ENCODE data around the gene WDR4. TPM values are rescaled to one million over a fixed set of nuclear protein-coding genes. Genes with fewer than 3 reads are reported as not detected.

WDR4 gene
- total RNA-seq, 4 donors from 2014 or later, result 12.8 to 51.2 (median 26.3) TPM

GRCh38 chr21:42906233-42906632 is 26.9 kb upstream of the WDR4 start:
- peaks cover 0 to 99% (median 0%) of the 10 kb centered on the region in 3 donors for H3K36me3 ChIP-seq

GRCh38 chr21:42905195-42905594 is 25.9 kb upstream of the WDR4 start:
- no peak for DNase-seq
- Histone ChIP-seq H3K9me3 (no peaks in the 10 kb centered on the region), H3K27me3 (no peaks in the 10 kb centered on the region), H3K36me3 (peaks cover 0 to 99% (median 0%) of the 10 kb centered on the region in 3 donors), H3K27ac (no peak overlapping the region), H3K4me3 (no peak overlapping the region), H3K4me1 (no peaks in the 10 kb centered on the region)
- TF ChIP-seq POLR2A (IDR thresholded peaks at IDR 0.05) (no peak), CTCF (IDR thresholded peaks at IDR 0.05) (no peak)

More at GRCh38 chr21:42906233-42906632, 26.9 kb upstream of the WDR4 start:
- H3K4me3 ChIP-seq, result no peak overlapping the region
- no peak for DNase-seq
- TF ChIP-seq POLR2A (IDR thresholded peaks at IDR 0.05) (no peak), CTCF (IDR thresholded peaks at IDR 0.05) (no peak)
- H3K4me1 ChIP-seq, result no peaks in the 10 kb centered on the region
- no peaks in the 10 kb centered on the region for H3K9me3 ChIP-seq
- H3K27ac ChIP-seq, result no peak overlapping the region
- no peaks in the 10 kb centered on the region for H3K27me3 ChIP-seq

GRCh38 chr21:42903817-42904216 is 24.5 kb upstream of the WDR4 start:
- Histone ChIP-seq H3K36me3 (peaks cover 0 to 98% (median 0%) of the 10 kb centered on the region in 3 donors), H3K4me1 (no peaks in the 10 kb centered on the region), H3K4me3 (no peak overlapping the region), H3K9me3 (no peaks in the 10 kb centered on the region), H3K27ac (no peak overlapping the region), H3K27me3 (no peaks in the 10 kb centered on the region)
- TF ChIP-seq CTCF (IDR thresholded peaks at IDR 0.05) (no peak), POLR2A (IDR thresholded peaks at IDR 0.05) (no peak)
- DNase-seq, result no peak

- H3K4me1 ChIP-seq, result no peaks in the 10 kb centered on the region
- H3K36me3 ChIP-seq, result peaks cover 0 to 92% (median 0%) of the 10 kb centered on the region in 3 donors
- no peaks in the 10 kb centered on the region for H3K9me3 ChIP-seq
- no peak for TF ChIP-seq POLR2A (IDR thresholded peaks at IDR 0.05)
- TF ChIP-seq CTCF (IDR thresholded peaks at IDR 0.05), result no peak
- H3K27me3 ChIP-seq, result no peaks in the 10 kb centered on the region
- DNase-seq, result no peak
- no peak overlapping the region for H3K27ac ChIP-seq
- no peak overlapping the region for H3K4me3 ChIP-seq
These were observed 21.1 kb upstream of the WDR4 start for GRCh38 chr21:42900446-42900845.

- H3K4me3 ChIP-seq, result peak within 1 kb of the TSS; percentile 60 to 99 (median 79)
- peak within 1 kb of the TSS; percentile 92 to 99 (median 95) for H3K27ac ChIP-seq
- H3K9me3 ChIP-seq, result no peaks in the 10 kb centered on the region
- no peaks in the 10 kb centered on the region for H3K27me3 ChIP-seq
- no peaks in the 10 kb centered on the region for H3K4me1 ChIP-seq
- DNase-seq, result peak; percentile 100
- peak; percentile 95 for TF ChIP-seq POLR2A (IDR thresholded peaks at IDR 0.05)
- TF ChIP-seq CTCF (IDR thresholded peaks at IDR 0.05), result peak in 2 of 6 experiments; percentile 18 to 20
- peaks cover 0 to 20% (median 0%) of the 10 kb centered on the region in 3 donors for H3K36me3 ChIP-seq
These were observed 13.8 kb upstream of the WDR4 start, which contains the start of gene NDUFV3 for GRCh38 chr21:42892931-42893755. Gene NDUFV3 (plus strand): TSS chr21:42893309. CDS start chr21:42893334, 25 bp downstream.
